ENCODE measurements around the gene SH3BGRL3. TPM values are rescaled to one million over a fixed set of nuclear protein-coding genes. Genes with fewer than 3 reads are reported as not detected.
A peak's percentile ranks its signal among the peaks of the same experiment; 100 is the strongest.

The SH3BGRL3 gene
- total RNA-seq, 1 experiment from 2014 or later, result 12.5 TPM

DNA sequence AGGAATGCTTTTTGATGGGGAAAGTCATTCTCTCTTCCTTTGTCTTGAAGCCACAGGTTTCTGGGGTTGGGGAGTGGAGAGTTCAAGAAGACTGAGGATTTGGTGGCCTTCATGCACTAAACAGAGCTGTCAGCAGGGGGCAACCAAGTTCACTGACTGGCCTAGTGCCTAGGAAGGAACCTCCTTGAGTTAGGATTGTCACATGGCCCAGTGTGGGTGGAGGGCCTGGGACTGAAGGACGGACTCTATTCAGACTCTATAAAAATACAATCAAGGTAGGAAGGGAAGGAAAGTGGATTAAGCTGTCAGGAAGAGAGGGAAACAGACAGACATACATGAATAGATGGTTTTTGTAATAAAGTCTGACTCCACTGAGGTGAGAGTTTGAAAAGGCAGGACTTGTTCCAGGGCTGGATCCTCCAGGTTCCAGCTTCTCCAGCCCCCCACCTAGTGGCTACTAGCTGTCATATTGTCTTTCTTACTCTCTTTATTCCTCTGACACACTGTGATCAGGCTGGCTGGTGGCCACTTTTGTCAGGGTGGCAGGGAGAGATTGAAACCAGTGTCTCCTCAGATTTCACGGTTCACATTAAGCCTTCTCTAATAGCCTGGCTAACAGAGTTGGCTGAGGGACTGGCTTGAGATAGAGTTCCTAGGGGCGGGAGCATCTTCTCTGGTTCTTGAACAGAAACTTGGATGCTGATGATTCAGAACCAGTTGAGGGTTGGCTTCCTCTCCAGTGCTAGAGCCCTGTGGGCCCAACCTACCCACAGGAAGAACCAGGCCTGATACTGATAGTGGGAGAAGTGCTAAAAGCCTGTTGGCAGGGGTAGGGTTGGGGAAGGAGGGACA lies 4.1 kb upstream of the SH3BGRL3 start:
- in situ Hi-C loops (cut with HindIII; ENCODE audit: low pct_unique_long_range_greater_than_20kb, low sequenced_read_pairs), result no loop called here

DNA sequence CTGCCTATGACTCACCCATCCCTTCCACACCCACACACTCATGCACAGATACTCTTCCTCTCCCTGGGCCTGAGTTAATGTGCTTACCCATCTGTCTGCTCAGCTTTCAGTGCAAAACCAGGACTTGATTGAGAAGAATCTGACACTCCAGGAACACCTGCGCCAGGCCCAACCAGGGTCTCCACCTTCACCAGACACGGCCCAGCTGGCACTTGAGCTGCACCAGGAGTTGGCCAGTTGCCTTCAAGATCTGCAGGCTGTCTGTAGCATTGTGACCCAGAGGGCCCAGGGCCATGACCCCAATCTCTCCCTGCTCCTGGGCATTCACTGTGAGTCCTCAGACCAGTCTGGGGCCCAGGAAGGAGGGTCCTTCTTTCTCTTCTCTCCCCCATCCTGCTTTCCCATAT lies 3.5 kb upstream of the SH3BGRL3 start:
- no peak for DNase-seq (ENCODE audit: low read depth)
- in situ Hi-C loops (cut with HindIII; ENCODE audit: low pct_unique_long_range_greater_than_20kb, low sequenced_read_pairs), result no loop called here

More for the DNA sequence above, 4.1 kb upstream of the SH3BGRL3 start:
- peak; percentile 86 for DNase-seq (ENCODE audit: low read depth)

DNA sequence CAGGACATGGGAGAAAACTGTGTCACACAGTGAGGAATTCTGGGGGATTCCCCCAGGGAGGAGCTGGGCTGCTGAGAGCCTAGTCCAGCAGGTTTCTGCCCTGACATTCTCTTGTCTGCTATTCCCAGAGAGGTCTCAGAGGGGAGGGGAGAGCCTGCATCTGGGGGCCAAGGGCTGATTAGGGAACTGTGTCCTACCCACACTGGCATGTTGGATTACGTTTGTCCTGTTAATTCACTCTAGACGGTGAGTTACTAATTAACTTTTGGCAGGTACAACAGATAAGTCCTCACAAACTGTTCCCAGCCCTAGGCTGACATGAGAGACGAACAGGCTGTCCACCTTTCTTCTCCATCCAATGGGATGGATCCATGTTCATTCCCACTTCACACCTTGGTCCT lies 2.6 kb upstream of the SH3BGRL3 start:
- DNase-seq (ENCODE audit: low read depth), result no peak
- in situ Hi-C loops (cut with HindIII; ENCODE audit: low pct_unique_long_range_greater_than_20kb, low sequenced_read_pairs), result no loop called here

DNA sequence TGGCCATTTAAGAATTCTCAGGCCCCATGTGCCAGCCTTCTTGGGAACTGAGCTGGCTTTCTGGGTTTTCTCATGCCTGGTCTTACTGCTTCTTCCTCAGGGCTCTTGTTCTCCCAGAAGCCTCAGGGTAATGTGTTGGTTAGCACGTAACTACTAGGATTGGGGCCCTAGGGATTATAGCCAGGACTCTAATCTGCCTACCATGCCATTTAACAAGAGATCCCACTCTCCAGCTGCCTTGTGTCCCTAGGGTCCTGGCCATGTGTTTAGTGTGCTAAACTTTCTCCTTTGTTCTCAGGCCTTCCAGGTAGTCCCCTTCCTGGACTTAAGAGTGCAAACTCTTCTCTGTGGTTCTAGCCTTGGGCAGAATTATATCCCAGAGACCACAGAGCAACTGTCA lies 2.2 kb upstream of the SH3BGRL3 start:
- in situ Hi-C loops (cut with HindIII; ENCODE audit: low pct_unique_long_range_greater_than_20kb, low sequenced_read_pairs), result no loop called here
- no peak for DNase-seq (ENCODE audit: low read depth)

DNA sequence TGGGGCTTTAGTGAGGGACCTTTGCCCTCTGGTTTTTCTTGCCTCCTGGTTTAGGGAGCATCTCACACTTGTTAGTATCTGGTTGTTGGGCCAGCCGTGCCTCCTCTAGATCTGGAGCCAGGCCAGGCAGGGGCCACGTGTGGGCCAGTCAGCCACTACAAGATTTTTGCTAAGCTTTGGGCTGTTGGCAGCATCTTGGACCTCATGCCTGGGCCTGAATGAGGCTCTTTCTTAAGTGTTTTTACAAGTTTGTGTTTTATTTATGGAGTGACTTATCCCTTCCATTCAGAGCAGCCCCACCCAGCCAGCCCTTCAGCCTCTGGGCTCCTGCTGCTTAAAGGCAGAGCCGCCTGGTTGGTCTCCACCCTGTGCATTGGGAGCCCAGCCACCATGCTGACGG lies 1.6 kb upstream of the SH3BGRL3 start:
- DNase-seq (ENCODE audit: low read depth), result peak; percentile 71

DNA sequence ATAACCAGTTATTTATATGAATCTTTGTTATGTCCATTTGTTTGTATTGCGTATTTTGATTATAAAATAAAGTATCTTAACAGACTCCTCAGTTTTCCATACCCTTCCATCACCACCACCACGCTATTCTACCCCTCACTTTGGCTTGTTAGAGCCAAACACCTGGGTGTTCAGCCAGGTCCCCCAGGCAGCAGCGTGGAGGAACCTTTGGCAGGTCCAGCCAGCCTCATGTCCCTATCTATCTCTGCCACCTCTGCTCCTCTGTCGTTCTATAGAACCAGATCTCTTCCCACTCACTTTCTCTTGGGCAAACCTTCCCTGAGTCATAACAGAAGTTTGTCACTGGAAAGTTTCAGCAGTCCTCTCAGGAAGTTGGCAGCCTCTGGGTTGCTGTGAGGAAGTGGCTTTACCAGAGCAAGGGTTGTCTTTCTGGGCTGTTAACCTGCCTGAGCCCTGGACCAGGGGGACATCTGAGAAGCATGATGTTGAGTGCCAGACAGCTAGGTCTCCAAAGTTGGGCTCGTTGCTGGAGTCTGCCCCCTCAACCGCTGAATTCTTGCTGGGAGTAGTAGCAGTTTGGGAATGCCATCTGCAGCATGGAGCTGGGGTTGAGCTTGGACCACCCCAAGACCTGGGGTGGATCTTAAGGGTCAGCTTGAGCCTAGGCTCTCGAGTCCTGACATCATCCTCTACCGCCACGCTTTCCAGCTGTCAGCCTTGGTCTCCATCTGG lies 996 bp upstream of the SH3BGRL3 start:
- in situ Hi-C loops (cut with HindIII; ENCODE audit: low pct_unique_long_range_greater_than_20kb, low sequenced_read_pairs), result no loop called here
- peak; percentile 51 for DNase-seq (ENCODE audit: low read depth)

More for the DNA sequence above, 1.6 kb upstream of the SH3BGRL3 start:
- in situ Hi-C loops (cut with HindIII; ENCODE audit: low pct_unique_long_range_greater_than_20kb, low sequenced_read_pairs), result no loop called here

DNA sequence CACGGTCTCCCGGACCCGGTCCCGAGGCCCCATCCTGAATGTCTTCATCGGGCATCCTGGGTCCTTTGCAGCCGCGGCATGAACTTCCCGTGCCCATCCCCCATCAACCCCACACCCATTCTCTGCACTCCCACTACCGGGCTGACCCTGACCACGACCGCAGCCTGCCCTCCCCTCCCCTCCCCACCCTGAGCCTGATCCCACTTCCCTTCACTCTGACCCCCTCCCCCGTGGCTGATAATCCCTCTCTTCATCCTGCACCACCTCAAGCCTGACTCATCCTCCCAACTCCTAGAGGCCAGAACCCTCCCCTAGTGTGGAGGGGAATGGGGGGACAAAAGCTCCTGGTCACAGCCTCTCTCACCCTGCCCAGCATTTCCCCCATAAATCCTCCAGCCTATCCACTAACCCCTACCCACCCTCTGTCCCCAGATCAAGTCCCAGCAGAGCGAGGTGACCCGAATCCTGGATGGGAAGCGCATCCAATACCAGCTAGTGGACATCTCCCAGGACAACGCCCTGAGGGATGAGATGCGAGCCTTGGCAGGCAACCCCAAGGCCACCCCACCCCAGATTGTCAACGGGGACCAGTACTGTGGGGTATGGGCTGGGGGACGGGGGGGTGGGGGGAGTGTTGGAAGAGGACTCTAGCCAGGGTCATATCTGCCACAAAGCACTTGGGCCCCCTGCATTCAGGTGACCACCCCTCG lies 602 bp downstream of the SH3BGRL3 start:
- no peak for DNase-seq (ENCODE audit: low read depth)
- in situ Hi-C loops (cut with HindIII; ENCODE audit: low pct_unique_long_range_greater_than_20kb, low sequenced_read_pairs), result no loop called here

DNA sequence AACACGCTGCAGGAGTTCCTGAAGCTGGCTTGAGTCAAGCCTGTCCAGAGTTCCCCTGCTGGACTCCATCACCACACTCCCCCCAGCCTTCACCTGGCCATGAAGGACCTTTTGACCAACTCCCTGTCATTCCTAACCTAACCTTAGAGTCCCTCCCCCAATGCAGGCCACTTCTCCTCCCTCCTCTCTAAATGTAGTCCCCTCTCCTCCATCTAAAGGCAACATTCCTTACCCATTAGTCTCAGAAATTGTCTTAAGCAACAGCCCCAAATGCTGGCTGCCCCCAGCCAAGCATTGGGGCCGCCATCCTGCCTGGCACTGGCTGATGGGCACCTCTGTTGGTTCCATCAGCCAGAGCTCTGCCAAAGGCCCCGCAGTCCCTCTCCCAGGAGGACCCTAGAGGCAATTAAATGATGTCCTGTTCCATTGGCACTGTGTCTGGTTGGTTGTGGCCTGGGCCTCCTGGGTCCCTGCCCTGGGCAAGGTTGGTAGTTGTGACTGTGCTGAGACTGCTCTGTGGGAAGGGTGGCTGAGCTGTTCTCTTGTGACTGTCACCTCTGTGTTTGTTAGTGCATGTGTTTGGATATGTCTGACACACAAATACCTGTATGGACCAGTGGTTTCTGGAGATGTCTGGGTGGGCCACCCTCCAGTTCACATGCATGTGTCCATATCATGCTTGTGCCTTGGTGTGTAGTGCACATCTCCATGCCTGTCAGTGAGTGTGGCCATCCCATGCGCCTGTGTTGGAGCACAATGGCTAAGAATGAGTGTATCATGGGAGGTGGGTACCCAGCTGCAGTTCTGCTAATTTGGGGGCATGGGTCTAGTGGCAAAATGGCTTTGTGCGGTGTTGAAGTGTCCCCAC lies 1.4 kb downstream of the SH3BGRL3 start:
- no peak for DNase-seq (ENCODE audit: low read depth)
- in situ Hi-C loops (cut with HindIII; ENCODE audit: low pct_unique_long_range_greater_than_20kb, low sequenced_read_pairs), result no loop called here

DNA sequence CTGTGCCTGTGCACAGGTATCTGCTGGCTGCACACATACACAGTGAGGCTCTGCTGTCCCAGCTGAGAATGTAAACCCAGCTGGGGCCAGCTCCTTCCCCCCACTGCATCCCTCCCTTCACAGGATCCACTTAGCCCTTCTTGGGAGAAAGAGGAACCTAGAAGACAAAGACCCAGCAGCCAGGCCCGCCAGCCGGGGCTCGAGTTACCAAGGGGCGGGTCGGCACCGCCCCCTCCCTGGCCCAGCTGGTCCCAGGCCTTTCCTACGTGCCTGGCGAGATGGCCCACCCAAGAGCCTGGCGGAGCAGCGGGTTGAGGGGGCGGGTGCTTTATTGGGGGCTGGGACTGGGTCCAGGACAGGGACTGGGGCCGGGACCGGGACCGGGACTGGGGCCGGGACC lies 2.1 kb downstream of the SH3BGRL3 start:
- DNase-seq (ENCODE audit: low read depth), result no peak
- in situ Hi-C loops (cut with HindIII; ENCODE audit: low pct_unique_long_range_greater_than_20kb, low sequenced_read_pairs), result no loop called here

DNA sequence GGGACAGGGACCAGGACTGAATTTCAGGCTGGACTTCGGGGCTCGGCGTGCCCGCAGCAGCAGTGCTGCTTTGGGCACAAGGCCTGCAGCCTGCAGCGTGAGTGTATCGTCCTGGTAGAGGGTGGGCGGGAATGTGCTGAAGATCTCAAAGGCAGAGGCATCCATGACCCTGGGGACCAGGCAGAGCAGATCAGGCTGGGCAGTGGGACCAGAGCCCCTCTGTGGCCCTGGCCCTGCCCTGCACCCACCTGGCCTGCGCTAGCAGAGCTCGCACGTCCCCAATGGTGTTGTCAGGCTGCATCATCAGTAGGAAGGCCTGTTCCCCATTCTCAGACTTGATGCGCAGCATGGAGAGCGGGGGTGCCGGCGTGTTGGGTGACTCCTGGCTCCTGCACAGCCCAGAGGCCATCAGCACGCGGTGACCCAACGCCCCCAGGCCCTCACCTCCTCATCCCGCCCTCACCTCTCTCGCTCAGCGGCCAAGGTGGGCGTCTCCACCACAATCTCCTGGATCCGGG lies 2.6 kb downstream of the SH3BGRL3 start:
- in situ Hi-C loops (cut with HindIII; ENCODE audit: low pct_unique_long_range_greater_than_20kb, low sequenced_read_pairs), result no loop called here

DNA sequence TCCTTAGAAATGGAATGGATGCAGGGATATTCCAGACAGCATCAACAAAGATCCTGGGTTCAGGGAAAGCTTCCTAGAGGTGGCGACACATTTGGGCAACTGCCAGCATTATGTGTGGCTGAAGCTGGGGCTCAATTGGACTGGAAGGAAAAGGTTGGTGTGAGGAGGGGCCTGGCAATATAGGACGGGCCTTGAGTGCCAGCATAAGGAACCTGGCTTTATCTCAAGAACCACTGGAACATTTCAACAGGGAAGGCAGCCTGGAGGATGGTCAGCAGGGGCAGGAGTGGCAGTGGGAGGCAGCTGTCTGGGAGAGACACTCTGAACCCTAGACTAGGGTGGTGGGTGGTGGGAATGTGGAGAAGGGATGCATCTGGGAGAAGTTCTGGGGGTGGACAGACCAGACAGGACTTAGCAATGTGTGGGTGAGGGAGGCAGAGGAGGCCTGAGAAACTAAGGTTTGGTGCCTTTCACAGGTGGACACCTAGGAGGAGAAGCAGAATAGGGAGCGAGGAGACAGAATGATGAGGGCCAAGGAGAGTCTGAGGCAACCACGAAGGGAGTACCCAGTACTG lies 3.5 kb downstream of the SH3BGRL3 start:
- in situ Hi-C loops (cut with HindIII; ENCODE audit: low pct_unique_long_range_greater_than_20kb, low sequenced_read_pairs), result no loop called here

More for the DNA sequence above, 2.6 kb downstream of the SH3BGRL3 start:
- DNase-seq (ENCODE audit: low read depth), result no peak

DNA sequence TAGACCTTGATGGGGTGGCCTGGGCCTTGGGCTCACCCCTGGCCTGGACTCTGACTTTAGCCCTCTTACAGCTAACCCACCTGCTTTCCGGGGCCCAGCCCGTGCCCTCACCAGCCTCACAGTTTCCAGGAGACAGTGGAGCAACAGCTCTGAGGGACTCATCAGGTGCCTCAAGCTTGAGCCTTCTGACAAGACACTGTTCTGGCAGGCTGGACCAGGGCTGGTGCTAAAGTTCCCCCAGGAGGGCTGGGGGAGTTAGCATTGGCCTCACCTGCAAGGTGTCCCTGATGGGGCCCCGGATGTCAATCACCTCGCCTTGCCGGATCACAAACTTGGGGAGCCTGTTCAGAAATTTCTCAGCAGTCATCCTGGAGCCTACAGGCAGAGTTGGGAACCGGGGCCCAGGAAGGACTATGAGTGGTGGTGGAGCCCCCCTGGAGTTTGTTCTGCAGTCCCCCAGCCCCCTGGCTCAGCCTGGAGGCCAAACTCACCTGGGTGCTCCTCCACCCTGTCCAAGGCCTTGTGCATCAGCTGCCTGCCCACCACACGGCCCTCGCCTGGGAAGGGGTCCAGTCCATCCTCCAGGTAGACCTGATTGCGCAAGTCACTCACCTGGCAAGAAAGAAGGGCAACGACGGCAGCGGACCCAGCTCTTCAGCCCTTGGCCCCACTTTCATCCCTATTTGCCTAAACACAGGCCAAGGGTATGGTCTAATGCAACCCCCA lies 4.1 kb downstream of the SH3BGRL3 start:
- DNase-seq (ENCODE audit: low read depth), result no peak
- in situ Hi-C loops (cut with HindIII; ENCODE audit: low pct_unique_long_range_greater_than_20kb, low sequenced_read_pairs), result no loop called here

More for the DNA sequence above, 3.5 kb downstream of the SH3BGRL3 start:
- DNase-seq (ENCODE audit: low read depth), result no peak

DNA sequence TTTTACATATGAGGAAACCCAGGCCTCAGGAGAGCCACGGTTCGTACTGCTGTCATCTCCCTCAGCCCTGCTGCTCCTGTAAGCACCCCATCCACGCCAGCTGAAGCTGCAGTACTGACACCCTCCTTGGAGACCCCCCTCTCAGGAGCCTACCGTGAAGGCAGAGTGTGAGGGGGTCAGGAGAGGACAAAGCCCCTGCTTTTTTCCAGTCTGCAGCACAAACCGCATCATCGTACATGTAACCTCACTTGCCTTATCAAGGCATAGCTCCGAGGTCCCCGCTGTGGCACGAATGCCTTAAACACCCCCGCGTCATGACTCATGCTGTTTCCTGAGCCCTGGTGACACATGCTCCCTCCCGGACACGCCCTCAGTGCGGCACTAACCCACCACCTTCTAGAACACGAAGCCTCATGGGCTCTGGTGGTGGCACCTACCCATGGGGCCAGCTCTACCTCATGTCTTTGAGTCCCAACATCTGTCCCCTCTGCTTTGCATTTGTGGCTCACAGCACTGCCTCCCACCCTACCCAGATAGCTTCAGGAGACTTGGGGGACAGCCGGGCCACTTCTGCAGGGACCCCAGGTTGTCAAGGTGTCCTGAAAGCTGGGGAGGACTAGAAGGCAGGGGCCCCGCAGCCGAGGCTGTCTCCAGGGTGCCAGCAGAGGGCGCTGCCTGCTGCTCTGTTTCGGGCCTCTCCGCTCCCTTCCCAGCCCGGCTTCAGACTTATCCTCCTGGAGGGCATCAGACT lies 4.9 kb downstream of the SH3BGRL3 start:
- in situ Hi-C loops (cut with HindIII; ENCODE audit: low pct_unique_long_range_greater_than_20kb, low sequenced_read_pairs), result no loop called here
- DNase-seq (ENCODE audit: low read depth), result peak; percentile 73

DNA sequence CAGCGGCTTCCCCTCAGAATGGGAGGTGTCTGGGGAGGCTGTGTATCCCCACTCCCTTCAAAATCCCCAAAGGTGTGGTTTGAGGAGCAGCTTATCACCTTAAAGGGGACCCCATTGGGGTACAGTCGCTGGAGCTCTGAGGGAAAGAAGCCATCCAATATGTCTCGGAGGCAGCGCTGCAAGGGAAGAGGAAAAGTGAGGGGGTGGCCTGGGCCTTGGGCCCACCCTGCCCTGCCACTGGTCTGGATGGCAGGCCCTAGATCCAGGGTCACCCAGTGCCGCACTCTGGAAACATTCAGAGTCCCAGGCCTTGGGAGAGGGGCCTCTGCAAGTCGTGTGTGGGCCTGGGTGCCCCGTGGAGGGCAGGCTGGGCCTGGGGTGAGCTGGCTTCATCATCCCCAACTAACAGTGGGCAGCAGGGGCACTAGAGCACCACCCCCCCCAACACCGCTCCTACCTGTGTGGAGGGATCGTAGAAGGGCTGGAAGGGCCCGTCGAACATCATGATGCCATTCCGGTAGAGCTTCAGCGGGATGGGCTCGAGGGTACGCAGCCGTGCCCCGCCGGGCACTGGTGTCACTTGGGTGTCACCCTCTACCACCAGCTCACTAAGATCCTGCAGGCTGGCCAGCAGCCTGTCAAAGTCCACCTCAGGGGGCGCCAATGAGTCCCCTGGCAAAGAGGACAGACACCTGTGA lies 5.6 kb downstream of the SH3BGRL3 start:
- in situ Hi-C loops (cut with HindIII; ENCODE audit: low pct_unique_long_range_greater_than_20kb, low sequenced_read_pairs), result no loop called here

DNA sequence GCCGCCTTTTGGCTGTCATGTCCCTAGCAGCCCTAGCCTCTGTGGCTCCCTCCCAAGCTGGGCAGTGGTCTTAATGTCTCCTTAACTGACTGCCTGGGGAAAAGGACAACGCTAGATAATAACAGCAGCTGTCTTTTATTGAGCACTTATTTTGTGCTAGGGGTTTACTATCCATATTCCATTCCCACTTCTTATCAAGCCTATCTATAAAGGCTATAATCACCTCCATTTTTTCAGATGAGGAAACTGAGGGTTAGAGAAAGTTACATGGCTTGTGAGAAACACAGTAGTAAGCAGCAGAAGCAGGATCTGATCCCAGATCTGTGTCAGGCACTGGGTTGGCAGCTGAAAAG lies 6.2 kb downstream of the SH3BGRL3 start:
- in situ Hi-C loops (cut with HindIII; ENCODE audit: low pct_unique_long_range_greater_than_20kb, low sequenced_read_pairs), result no loop called here
- DNase-seq (ENCODE audit: low read depth), result no peak

More for the DNA sequence above, 5.6 kb downstream of the SH3BGRL3 start:
- DNase-seq (ENCODE audit: low read depth), result no peak

Measured in Caki2 (cell line).